Tibial nerve (tissue), 4 donors: Measurements from ENCODE around the gene LCE2D. TPM values are rescaled to one million over a fixed set of nuclear protein-coding genes. Genes with fewer than 3 reads are reported as not detected.

Source experiments
- DNase-seq, 2 donors: peaks; one replicate each; pipeline ENCODE4 v3.0.0-alpha.2; 2019; ENCODE audit warnings: low spot score in 2 of 2
- H3K27ac ChIP-seq, 4 donors: fragments of 200-600 bp; sonication (generic) in 3 of 4; one replicate each; pipeline ENCODE4 v1.5.1; 2017 to 2019; ENCODE audit warnings: mild to moderate bottlenecking in 1 of 4
- H3K27me3 ChIP-seq, 2 donors: fragments of 200-600 bp; sonication (generic) in 1 of 2; one replicate each; pipeline versions ENCODE4 v1.5.1 to v1.6.0; 2017 to 2019
- H3K36me3 ChIP-seq, 3 donors: fragments of 200-600 bp; sonication (generic); one replicate each; pipeline ENCODE4 v1.5.1; 2018 to 2019
- H3K4me1 ChIP-seq, 4 donors: fragments of 200-600 bp; sonication (generic) in 3 of 4; one replicate each; pipeline ENCODE4 v1.5.1; 2017 to 2019
- H3K4me3 ChIP-seq, 4 donors: fragments of 200-600 bp; sonication (generic) in 3 of 4; one replicate each; pipeline ENCODE4 v1.5.1; 2017 to 2019; ENCODE audit warnings: mild to moderate bottlenecking in 1 of 4, moderate library complexity in 1 of 4
- H3K9me3 ChIP-seq, 4 donors: fragments of 200-600 bp; sonication (generic) in 3 of 4; one replicate each; pipeline ENCODE4 v1.5.1; 2017 to 2019
- EP300 ChIP-seq, 2 donors: sonication (generic); formaldehyde crosslinking; IDR thresholded peaks; one replicate each; pipeline ENCODE4 v1.6.1; 2017; ENCODE audit warnings: antibody characterized with exemption in 2 of 2, mild to moderate bottlenecking in 1 of 2
- POLR2A ChIP-seq, 2 donors: fragments of 450-650 bp; IDR thresholded peaks; one replicate each; pipeline ENCODE4 v1.6.1; 2017; ENCODE audit warnings: antibody characterized with exemption in 2 of 2, mild to moderate bottlenecking in 2 of 2, moderate library complexity in 2 of 2
- WGBS, 2 donors: methylation state at CpG; one replicate each; pipeline ENCODE4 v1.1.5; 2018; 5-methylcytosine and 5-hydroxymethylcytosine counted together
- small RNA-seq: library from RNA; depleted of rRNA; stranded (forward); fragments of <200 nt; gene quantifications from one replicate; pipeline ENCODE3, GENCODE V24; 2016
- total RNA-seq, 4 donors: library from RNA; depleted of rRNA; stranded (reverse); fragments of >200 nt; gene quantifications; one replicate each; pipeline ENCODE4 v1.1.0, GENCODE V29; 2016
- TF ChIP-seq, protein P1 (sequence below), 5 experiments: fragments of 200-600 bp in 3 of 5; fragments of 450-650 bp in 2 of 5; sonication (generic) in 3 of 5; IDR thresholded peaks; one replicate each; pipeline ENCODE4 v1.5.1; 2016 to 2019; ENCODE audit warnings: antibody characterized with exemption in 5 of 5, mild to moderate bottlenecking in 3 of 5, moderate library complexity in 2 of 5

The LCE2D gene
- total RNA-seq, 4 donors from 2014 or later, result not detected

DNA sequence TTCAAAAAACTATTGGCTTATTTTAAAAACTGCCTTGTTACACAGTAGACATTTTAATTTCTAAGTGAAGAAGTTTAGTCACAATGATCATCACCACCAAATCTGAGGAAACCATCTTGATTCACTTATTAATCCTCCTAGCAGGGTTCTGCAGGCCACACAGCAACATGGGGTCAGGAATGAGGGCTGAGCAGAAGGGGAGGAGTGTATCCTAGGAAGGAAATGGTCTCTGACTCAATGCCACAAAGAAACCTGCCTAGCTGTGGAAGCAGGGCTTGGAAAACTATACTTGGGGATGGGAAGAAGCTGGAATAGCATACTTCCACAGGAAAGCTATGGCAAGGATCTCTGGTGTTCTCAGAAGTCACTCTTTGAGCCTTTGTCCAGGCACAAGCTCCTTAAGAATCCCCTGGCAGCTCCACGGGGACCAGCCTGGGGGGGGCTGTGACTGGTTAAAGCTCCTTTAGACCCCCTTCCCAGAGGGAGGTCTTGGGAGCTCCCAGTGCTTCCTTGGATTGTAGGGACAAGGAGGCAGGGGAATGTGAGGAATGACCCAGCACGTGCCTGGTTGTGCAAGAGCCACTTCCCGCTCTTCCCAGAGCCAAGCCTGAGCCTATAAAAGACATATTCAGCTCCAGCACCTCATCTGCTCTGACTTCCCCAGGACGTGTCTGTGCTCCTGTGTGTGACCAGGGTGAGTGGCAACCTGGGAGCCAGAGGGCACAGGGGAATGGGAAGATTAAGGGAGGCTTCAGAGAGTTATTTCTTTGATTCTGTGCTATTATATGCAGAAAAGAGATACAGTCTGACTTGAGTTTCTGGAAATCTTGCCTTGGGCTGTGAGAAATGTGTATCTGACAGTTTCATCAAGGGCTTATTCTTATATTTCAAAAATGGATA is 34.8 kb downstream of the LCE2D start, which contains the start of gene LCE2A:
TSS of gene LCE2A (plus strand) at position 645 of the 900 bp plus-strand sequence. CDS start 557 bp downstream, outside the sequence.
- no peak for DNase-seq
- Histone ChIP-seq H3K4me3 (no peak within 1 kb of the TSS), H3K27me3 (no peaks in the 10 kb centered on the region), H3K9me3 (no peaks in the 10 kb centered on the region), H3K4me1 (no peaks in the 10 kb centered on the region), H3K27ac (no peak within 1 kb of the TSS), H3K36me3 (no peaks in the 10 kb centered on the region)
- whole genome bisulfite sequencing, 2 donors, result 37 to 53% methylated on average over 2 to 4 of the region's 4 CpGs
- TF ChIP-seq, protein P1, sequence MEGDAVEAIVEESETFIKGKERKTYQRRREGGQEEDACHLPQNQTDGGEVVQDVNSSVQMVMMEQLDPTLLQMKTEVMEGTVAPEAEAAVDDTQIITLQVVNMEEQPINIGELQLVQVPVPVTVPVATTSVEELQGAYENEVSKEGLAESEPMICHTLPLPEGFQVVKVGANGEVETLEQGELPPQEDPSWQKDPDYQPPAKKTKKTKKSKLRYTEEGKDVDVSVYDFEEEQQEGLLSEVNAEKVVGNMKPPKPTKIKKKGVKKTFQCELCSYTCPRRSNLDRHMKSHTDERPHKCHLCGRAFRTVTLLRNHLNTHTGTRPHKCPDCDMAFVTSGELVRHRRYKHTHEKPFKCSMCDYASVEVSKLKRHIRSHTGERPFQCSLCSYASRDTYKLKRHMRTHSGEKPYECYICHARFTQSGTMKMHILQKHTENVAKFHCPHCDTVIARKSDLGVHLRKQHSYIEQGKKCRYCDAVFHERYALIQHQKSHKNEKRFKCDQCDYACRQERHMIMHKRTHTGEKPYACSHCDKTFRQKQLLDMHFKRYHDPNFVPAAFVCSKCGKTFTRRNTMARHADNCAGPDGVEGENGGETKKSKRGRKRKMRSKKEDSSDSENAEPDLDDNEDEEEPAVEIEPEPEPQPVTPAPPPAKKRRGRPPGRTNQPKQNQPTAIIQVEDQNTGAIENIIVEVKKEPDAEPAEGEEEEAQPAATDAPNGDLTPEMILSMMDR (IDR thresholded peaks at IDR 0.05), result no peak
- TF ChIP-seq EP300 (IDR thresholded peaks at IDR 0.05) (no peak), POLR2A (IDR thresholded peaks at IDR 0.05) (no peak)

DNA sequence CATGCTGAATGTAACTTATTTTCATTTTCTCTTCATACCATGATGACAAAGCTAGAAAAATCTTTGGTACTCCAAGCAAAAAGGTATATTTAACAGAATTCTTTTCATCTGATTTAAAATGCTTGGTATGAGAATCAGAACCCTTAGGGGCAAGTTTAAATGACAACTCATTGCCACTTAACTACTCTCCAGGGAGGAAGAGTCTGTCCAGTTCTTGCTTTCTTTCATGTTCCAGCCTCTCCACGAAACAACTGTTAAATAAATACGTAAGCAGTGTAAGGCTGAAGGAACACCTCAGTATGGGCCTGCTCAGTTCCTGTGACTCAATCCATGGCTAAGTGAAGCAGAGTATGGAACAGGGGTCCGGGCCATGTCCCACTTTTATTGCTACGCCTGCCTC is 36.6 kb downstream of the LCE2D start:
- 83 to 87% methylated on average over 4 of the region's 4 CpGs for WGBS, 2 donors
- Histone ChIP-seq H3K36me3 (no peaks in the 10 kb centered on the region), H3K27me3 (no peaks in the 10 kb centered on the region), H3K4me1 (no peaks in the 10 kb centered on the region), H3K9me3 (no peaks in the 10 kb centered on the region), H3K27ac (no peak overlapping the region), H3K4me3 (no peak overlapping the region)
- TF ChIP-seq, protein P1 (IDR thresholded peaks at IDR 0.05), result no peak
- TF ChIP-seq POLR2A (IDR thresholded peaks at IDR 0.05), result no peak
- no peak for TF ChIP-seq EP300 (IDR thresholded peaks at IDR 0.05)
- DNase-seq, result no peak

DNA sequence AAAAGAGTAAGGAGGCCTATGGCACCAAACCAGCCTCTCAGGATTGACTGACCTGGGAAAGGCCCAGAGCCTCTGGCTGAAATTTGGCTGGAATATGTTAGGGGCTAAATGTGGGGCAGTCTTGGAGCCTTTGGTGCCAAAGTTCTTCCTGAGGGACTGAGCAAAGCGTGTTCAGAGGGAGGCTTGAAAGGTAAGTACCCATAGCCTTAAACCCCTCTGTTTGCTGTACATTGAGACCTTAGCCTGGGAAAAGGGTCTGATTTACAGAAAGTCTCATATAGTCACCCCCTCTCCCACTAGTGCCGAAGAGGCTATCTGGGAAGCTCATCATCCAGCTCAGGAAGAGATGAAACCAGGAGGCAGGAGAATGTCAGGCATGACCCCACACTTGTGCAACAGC is 44.7 kb downstream of the LCE2D start, which contains the start of gene LCE4A:
TSS of gene LCE4A (plus strand) at position 301 of the 400 bp plus-strand sequence. CDS start 916 bp downstream, outside the sequence.
- TF ChIP-seq, protein P1 (IDR thresholded peaks at IDR 0.05), result no peak
- TF ChIP-seq POLR2A (IDR thresholded peaks at IDR 0.05) (no peak), EP300 (IDR thresholded peaks at IDR 0.05) (no peak)
- Histone ChIP-seq H3K36me3 (no peaks in the 10 kb centered on the region), H3K27ac (no peak within 1 kb of the TSS), H3K9me3 (no peaks in the 10 kb centered on the region), H3K4me3 (no peak within 1 kb of the TSS), H3K4me1 (no peaks in the 10 kb centered on the region), H3K27me3 (no peaks in the 10 kb centered on the region)
- no peak for DNase-seq
- WGBS, 2 donors, result 57 to 79% methylated on average over 2 of the region's 2 CpGs

Small RNA genes within 50 kb of the gene (small RNA-seq; reads per million reads assigned to genes)
- not detected for gene LCE3A
- not detected for gene LCE3B

Other genes with a start within 250 kb of the LCE2D start
- gene CRNN, start 249.1 kb upstream of the LCE2D start, total RNA-seq, result not detected
- gene LCE5A, start 152.6 kb upstream of the LCE2D start, total RNA-seq, result not detected
- gene CRCT1, start 148.9 kb upstream of the LCE2D start, total RNA-seq, result not detected
- not detected for gene LCE3E, start 96.6 kb upstream of the LCE2D start, total RNA-seq
- not detected for gene LCE3D, start 82.9 kb upstream of the LCE2D start, total RNA-seq
- not detected for gene LCE3C, start 63.1 kb upstream of the LCE2D start, total RNA-seq
- gene LCE3B, start 49.6 kb upstream of the LCE2D start, total RNA-seq, result not detected
- not detected for gene LCE3A, start 40.3 kb upstream of the LCE2D start, total RNA-seq
- gene LCE2C, start 11.9 kb downstream of the LCE2D start, total RNA-seq, result not detected
- not detected for gene LCE2B, start 22.7 kb downstream of the LCE2D start, total RNA-seq
- not detected for gene LCE2A, start 35.0 kb downstream of the LCE2D start, total RNA-seq
- gene LCE4A, start 44.8 kb downstream of the LCE2D start, total RNA-seq, result not detected
- gene KPRP, start 94.6 kb downstream of the LCE2D start, total RNA-seq, result not detected
- not detected for gene LCE1F, start 111.8 kb downstream of the LCE2D start, total RNA-seq
- gene LCE1E, start 122.9 kb downstream of the LCE2D start, total RNA-seq, result not detected
- not detected for gene LCE1D, start 133.3 kb downstream of the LCE2D start, total RNA-seq
- not detected for gene LCE1C, start 143.3 kb downstream of the LCE2D start, total RNA-seq
- not detected for gene LCE1B, start 148.6 kb downstream of the LCE2D start, total RNA-seq
- gene LCE1A, start 164.1 kb downstream of the LCE2D start, total RNA-seq, result not detected
- not detected for gene LCE6A, start 179.5 kb downstream of the LCE2D start, total RNA-seq
- not detected for gene LCE7A, start 196.6 kb downstream of the LCE2D start, total RNA-seq
- not detected for gene SMCP, start 214.9 kb downstream of the LCE2D start, total RNA-seq
- gene IVL, start 245.2 kb downstream of the LCE2D start, total RNA-seq, result not detected